HL-60/S4 treated with phorbol 12-myristate 13-acetate at 8.2 ng/mL for 4 days and 3 days (cell line): Measurements from ENCODE around the gene SNAP25.

Experiments used
- in situ Hi-C: fragments of 300-500 bp; cut with MboI; formaldehyde crosslinking; loops from 2 replicates; pipeline ENCODE4 v1.15.0; 2022; ENCODE audit warnings: low sequenced_read_pairs

The SNAP25 gene

DNA sequence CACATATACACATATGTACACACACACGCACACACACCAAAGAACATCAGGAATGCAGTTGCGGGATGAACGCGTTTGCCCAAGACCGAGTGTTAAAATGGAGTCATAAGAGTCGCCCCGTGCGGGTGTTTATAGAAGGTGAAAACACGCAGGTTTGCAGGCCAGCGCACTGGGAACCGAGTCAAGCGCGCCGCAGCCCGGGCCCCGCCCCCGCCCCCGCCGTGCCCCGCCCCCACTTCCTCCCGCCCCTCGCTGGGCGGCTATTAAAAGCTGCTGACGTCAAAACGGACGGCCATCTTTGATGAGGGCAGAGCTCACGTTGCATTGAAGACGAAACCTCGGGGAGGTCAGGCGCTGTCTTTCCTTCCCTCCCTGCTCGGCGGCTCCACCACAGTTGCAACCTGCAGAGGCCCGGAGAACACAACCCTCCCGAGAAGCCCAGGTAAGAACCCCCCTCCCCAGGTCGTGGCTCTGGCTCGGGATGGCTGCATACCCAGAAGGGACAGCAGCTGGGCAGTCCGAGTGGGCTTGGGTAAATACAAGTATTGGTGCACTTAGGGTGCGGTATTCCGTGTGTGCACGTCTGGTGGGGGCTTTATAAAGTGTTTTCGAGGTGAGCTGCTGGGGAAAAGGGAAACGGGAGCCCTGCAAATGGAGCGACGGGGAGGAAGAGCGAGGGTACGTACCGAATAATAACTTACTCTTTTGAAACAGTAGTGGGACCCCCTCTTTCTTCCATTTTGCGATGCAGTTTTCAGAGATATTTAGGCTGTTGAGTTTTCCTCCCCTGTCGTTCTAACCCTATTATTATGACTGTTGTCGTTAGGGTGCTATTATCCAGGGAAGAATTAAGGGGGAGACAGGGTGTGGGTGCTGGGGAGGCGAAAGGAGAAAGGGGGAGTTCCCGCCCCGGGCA lies at the start of gene SNAP25:
Gene SNAP25, plus strand, starts transcription at position 295 of the 916 bp plus-strand sequence. CDS start 56,662 bp downstream, outside the sequence.
- in situ Hi-C loops = no loop called here

DNA sequence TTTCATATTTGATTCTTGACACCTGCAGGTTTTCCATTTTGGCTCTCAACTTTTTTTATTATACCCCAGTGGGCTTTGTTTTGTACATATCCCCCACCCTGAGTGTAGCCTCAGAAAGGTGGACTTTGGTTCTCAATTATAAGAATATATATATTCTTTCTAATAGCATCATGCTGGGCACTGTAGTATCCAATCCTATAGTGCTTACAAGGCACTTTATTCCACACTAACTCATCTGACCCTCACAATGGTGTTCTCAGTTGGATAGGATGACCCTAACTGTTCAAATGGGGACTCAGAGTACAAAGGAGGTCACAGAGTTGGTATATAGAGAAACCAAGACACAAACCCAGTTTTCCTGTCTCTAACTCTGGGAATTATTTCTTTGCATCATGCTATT lies 48.9 kb upstream of the SNAP25 start:
- in situ Hi-C loops = no loop called here

DNA sequence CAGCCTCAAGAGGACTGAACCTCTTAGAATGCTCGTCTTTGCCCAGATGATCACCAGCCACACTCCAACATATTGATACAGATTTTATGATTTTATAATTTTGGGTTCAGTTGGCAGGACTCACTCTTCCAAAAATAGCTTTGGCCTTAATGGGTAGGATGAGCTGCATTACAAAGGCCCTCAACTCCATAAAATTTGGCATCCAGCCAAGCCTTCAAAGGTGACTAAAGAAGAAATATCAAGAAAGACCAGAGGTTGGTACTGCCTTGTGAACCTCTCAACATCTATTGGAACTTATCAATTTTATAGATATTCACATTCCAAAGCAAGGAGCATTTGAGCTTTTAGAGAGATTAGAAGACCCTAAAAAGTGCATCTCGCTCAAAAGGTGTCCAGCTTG lies 48.4 kb upstream of the SNAP25 start:
- in situ Hi-C loops = no loop called here

DNA sequence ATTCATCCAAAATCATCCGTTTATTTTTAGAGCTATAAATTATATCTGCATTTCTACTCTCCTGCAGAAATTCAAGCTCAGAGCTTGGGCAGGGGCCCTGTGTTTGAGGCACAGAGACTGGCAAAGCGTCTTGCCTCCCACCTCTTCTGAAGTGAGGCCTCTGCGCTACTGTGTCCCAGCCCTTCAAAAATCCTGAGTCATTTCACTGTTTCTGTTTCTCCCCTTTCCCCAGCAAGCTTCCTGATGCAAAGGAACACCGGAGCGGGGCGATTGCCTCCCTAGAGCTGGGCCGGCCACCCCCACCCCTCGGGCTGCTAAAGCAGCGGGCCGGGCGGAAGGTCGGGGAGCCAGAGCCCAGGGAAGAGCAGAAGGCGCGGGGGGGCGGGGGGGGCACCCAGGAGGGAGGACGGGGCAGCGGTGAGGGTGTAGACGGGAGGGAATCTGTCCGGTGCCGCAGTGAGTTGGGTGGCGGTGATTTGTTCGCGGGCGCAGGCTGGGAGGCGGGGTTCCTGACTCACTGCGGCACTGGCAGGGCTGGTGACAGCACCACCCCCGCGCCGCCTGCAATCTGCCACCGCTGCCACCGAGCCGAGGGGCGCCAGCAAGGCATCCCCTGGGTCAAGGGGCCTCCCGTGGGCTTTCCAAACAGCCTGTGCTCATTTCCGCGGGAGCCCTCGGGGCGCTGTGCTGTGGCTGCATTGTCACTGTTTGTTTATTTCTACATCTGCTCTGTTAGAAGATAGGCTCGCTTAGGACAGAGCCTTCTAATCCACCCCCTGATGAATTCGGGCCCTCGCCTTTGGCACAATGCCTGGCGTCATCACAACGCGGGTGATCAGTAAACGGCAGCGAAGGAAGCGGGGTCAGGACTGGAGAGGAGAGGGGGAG lies 46.5 kb upstream of the SNAP25 start:
- in situ Hi-C loops = no loop called here

DNA sequence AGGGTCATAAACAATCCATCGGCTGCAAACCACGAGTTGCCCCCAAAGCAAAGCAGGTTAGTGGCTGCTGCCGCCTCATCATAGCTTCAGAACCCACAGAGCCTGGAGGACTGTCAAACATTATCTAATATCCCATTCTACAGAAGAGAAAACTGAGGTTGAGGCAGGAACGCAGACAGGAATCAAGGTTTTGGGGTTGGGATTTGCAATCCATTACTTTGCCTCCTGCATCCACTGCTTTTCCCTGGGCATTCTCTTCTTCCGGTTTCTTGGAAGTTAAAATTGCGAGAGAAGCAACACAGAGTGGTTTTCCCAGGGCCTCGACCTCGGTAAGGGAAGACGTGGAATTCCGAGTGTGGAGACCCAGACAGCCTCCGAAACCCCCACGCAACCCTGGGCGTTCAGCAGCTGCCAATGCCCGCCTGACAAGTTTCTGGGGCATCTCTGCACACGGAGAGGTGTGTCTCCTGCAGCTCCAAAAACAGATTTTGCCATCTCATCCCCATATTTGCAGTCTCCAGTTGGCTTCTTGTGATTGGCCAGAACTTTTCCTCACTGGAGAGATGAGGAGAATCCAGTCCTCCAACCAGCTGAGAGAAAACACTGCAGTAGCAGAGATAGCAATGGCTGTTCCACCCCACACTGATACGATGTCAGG lies 45.5 kb upstream of the SNAP25 start:
- in situ Hi-C loops = no loop called here

DNA sequence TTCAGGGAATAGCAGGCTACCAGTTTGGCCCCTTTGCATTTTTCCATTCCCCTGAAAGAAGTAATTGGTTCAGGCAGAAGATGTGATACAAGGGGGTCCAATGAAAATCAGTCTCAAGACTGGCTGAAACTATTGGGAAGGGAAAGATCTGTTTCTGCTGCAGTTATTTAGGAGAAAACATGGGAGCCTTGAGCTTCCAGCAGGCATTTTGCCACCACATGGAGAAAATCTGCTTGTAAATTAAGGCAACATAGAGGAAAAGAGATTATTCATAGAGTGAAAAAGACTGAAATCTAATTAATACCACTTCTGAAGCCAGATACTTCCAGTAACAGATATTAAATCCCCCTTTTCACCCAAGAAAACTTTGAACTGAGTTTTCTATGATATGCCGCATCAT lies 44.2 kb upstream of the SNAP25 start:
- in situ Hi-C loops = no loop called here

DNA sequence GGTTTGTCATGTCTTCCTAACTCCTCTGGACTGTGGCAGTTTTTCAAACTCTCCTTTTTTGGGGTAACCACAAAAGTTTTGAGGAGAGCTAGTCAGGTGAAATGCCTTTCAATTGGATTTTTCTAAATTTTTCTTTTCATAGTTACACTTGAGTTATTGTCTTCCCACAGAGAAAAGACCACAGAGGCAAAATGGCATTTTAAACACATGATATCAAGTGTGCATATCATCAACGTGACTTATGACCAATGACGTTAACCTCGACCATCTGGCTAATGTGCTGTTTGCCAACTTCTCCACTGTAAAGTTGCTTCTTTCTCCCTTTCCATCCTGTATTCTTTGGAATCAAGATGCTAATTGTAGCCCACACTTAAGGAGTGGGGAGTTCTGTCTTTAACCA lies 41.3 kb upstream of the SNAP25 start:
- in situ Hi-C loops = no loop called here

DNA sequence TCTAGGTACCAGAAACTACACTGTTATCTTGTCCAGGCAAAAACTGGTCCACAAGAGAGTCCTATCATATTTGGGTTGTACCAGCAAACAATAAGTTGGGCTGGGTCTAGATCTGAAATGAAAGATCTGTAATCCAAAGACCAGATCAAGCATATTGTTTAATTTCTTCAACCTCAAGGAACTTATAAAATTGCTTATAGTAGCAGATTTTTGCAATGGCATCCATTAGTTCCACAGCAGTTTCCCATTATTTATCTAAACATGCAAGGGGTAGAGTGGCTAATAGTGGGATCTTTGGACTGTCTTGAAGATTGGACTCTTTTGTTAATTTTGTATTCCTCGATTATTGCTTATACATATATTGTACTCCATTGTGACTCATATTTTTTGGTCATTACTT lies 40.5 kb upstream of the SNAP25 start:
- in situ Hi-C loops = no loop called here

DNA sequence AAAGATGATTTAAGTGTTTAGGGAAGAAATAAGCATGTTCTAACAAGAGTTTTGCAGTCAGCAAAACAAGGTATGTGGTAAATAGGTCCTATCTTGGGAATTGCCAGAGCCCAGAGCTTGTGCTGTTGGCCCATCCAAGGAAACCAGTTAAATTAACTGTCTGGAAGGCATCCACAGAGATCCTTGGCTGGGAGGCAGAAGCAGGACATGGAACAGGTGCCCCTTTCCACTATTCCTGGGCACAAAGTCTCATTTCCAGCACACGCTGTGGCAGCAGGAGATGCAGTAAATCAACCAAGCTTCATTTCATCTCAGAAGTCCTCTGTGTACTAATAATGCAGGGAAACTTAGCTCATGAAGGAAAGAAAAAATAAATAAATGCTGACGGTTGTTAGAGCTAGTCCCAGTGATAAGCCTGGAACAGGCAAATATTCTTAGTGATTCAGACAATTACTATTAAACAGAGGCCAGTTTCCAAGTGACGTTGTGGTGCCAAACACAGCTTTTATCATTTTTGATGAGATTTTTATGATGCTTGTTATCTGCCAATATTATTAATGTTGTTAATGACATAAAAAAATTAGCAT lies 39.8 kb upstream of the SNAP25 start:
- in situ Hi-C loops = no loop called here

DNA sequence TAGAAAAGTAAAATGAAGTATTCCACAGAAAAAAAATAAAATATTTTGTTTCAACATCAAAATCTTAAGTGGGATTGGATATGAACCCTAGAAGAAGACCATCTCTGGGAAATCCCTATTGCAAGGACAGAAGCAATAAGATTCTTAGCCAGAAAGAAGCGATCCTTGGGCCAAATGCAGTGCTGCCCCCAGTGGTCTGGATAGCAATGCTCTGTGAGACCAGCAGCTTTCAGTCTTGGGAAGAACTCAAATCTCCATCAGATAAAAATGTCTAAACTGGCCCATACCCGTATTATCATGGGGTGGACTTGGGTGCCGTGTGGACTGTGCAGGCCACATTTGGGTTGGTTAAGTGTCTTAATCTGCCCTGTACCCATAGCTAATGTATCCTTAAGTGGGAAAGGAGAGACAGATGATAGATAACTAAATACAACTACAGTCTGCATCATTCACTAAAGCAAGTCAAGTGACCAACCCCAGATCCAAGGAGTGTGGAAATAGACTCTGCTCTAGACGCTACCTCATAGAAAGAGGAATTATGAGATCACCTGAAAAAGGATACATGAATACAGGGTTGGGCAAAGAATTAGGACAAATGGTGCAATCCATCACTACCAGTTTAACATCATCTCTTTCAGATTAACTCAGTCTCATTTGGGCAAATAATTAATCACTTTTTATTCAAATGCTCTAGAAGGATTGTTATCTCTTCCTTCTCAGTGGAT lies 38.9 kb upstream of the SNAP25 start:
- in situ Hi-C loops = no loop called here

DNA sequence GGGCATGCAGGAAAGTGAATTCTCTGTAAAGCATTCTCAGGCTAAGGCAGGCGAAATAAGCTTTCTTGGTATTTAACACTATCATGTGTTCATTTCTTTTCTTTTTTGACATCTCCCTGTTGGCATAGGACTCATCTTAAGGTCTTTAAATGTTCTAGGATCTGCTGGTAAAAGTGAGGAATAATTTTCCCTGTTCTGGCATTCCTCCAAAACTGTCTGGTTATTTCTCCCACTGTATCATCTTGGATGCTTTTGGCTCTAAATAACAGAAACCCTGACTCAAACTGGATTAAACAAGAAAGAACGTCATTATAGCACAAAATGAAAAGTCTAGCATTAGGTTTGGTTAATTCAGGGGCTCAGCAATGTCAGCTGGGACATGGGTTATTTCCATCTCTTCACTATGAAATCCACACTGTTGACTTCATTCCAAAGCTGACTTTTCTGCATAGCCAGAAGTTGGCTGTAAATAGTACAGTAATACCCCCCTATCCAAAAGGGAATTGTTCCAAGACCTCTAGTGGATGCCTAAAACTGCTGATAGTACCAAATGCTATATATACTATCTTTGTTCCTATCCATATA lies 37.9 kb upstream of the SNAP25 start:
- in situ Hi-C loops = no loop called here

DNA sequence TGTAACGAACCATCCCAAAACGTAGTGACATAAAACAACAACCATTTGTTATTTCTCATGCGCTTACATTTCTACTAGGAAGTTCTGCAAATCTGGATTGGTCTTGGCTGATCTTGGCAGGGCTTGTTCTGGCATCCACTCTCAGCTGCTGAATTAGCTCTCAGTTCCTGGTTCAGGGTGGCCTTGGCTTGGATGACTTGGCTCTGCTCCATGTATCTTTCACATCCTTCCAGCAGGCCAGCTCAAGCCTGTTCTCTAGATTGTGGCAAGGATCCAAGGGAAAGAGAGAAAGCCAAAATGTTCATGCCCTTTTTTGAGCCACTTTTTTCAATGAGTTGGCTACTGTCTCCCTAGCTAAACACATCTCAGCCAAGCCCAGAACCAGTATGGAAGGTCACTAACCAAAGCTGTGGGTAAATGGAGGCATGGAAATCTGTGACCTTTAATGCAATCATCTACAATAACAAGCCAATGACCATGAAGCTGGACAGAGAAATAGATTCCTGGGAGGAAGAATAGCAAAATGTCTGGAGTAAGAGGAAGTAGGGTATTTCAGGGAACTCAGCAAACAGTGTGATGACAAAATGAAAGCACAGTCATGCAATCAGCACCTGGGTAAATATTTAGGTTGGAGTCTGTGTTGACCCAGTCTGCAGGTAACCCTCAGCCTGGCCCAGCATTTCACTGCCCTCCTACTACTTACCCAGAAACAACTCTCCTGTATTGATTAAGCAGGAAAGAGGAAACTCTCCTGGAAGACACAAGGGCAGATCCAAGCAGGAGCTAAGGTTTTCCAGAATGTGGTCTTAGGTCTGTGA lies 32.7 kb upstream of the SNAP25 start:
- in situ Hi-C loops = no loop called here

DNA sequence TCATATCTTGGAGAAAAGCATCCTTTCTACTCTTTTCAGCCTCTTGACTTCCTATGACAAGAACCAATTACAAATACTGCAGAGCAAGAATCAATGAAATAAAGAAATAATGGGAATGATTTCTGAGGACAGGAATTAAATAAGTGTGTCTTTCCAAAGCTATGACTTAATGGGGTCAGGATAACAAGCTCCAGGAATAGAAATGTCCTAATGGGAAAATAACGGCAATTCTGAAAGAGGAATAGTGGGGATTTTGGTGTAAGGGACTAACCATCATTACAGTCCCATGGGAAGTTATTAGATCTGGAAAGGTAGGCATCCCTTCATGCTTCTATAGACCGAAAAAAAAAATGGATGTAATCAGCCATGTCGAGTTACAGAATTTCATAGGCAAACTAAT lies 28.2 kb upstream of the SNAP25 start:
- in situ Hi-C loops = no loop called here

DNA sequence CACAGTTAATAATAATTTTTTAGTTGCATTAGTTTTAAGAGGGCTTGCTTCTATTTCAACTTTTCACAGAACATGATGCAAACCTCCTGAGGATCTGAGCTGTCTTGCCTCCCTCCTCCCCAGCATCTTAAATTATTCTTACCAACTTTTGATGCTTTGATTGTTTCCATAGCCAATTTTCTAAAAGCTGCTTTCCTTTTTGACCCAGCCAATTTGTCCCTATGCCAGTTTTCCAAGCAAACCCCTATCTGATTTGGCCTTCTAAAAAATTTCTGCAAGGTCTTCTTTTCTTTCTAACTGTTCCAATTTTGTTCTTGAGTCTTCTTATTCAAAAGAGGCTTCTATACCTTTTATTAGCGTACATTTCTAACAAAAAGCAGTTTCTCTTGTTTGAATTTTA lies 26.5 kb upstream of the SNAP25 start:
- in situ Hi-C loops = no loop called here

DNA sequence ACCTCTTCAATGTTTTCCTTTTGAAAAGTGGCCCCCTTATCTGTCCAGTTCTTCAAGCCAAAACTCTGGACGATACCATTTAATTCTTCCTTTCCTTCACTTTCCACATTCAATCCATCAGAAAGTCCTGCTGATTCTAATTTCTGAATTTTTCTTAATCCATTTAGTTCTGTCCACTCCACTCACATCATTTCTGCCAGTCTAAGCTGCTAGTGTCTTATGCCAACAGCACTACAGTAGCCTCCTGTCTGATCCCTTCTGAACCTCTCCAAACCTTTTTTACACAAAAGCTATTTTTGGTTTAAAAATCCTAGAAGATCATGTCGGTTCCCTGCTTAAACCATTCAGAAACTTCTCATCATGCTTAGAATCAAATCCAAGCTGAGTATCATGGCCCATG lies 24.5 kb upstream of the SNAP25 start:
- in situ Hi-C loops = no loop called here

DNA sequence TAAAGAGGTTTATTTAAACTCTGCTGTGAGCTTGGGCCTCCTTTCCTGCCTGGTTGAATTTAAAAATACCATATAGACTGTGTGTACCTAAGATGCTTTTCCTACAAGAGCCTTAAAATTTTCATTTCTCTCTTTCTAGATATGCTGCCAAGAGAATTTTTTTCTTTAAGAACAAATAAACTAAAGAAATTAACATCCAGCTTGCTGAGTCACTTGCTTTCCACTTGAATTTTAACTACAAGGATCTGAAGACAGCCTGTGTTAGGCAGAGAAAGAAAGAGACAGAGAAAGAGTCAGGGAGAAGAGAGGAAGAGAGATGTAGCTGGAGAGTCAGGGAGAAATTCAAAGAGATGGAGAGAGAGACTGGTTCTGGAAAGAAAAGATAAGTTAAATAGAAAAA lies 18.3 kb upstream of the SNAP25 start:
- in situ Hi-C loops = no loop called here

DNA sequence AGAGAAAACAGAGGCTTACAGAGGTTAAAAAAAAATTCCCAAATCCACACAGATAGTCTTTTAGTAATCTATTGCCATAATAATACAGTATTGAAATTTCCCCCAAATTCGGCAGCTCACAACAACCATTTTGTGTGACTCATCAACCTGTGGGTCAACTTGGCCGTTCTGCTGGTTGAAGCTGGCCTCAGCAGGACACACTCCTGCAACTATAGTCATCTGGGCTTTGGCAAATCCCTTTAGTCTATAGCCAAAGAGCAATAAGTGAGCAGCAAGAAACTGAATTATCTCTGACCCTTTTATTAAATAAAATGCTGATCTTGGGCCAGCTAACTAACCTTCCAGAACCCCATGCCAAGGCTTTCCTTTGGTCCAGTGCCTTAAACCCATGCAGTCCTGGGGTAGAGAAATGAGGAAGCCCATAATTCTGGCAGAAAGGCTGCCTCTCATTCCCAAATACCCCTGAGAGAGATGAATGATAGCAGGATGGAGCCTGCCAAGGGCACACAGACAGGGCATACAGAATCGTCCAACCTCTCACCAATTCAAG lies 17.2 kb upstream of the SNAP25 start:
- in situ Hi-C loops = no loop called here

DNA sequence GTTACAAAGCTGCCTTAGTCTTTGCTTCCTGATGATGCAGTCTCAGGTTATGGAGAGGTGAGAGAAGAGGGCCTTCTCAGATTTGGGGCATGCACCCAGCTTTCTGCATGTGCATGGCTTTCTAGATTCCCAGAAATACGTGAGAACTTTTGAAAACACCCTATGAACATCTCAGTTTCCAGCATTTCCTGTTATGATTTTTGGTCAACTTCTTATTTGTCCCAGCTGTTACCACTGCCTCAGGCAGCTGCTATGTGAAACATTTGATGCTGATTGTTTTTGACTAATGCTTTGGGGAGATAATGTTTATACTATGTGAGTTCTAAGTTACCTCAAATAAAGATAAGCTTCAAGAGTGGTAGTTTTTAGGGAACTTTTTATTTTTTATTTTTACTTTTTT lies 9.5 kb upstream of the SNAP25 start:
- in situ Hi-C loops = no loop called here

DNA sequence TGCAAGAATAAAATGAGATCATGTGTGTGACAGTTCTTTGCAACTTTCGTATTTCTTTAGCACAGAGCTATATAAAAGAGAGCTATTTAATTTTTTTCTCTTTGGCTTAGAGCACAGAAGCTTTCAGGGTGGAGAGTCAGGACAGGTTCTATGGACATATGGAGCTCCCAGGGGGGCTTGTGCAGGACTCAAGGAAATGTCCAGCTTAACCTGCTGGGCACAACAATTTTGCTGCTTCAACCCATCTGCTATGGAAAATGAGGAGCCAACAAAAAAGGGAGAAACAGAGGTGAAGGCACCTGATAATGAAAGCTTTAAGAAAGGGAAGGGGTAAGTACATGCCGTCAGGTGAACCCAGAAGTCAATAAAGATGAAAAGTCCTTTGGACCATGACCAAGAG lies 5.1 kb upstream of the SNAP25 start:
- in situ Hi-C loops = no loop called here
